HG02970 (cell line): Measurements from ENCODE around the gene ANKRD28.
"Not testable (repeated sequence)": the region's sequence is repeated elsewhere in the genome, so short reads cannot be mapped to it uniquely, and the experiment has no call there.

Experiments used
- ATAC-seq: cut with Tn5 transposase; IDR thresholded peaks from one replicate; pipeline ENCODE4 v1.9.1; 2021; ENCODE audit warnings: mild to moderate bottlenecking, moderate library complexity, moderate number of reproducible peaks; ENCODE audit not compliant: unreplicated experiment, low FRiP score

The ANKRD28 gene

GRCh38 chr3:15797642-15798303 is at the start of gene ANKRD28:
Gene ANKRD28, minus strand, starts transcription at chr3:15797979. Its CDS starts 1,458 bp downstream, at chr3:15796521.
- no peak for ATAC-seq

DNA sequence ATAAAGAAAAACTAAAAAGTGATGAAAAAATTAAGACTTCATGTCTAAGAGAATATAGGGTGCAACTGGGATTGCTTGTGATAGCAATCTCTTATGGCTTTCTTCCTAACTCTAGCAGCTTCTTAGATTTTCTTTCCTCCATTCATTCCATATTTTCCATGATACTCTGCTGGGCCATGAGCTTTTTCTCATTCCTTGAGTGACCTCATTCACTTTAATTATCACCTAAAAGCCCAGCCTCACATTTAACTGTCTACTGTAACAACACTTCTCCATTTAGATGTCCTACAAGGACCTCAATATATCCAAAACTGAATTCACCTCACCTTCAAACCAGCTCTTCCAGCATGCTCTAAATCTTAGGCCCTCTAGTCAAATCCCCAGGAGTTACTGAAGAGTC is 49.5 kb upstream of the ANKRD28 start:
- no peak for ATAC-seq

DNA sequence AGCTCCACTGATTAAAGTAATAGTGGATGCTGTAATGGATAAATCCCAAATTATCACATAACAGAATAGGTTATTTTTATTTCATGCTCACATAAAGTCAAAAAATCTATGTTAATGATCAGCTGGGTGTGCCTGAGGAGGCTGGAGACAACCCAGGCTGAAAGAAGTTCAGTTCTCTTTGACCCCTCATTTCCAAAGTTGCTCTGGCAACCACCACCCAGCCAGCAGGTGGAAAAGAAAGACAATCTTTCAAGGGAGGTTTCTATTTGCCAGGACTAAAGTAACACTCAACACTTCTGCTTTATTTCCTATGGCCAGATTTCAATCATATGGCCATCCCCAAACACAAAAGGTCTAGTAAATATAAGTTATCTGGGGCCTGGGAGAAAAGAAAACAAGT is 48.8 kb upstream of the ANKRD28 start:
- ATAC-seq = no peak

DNA sequence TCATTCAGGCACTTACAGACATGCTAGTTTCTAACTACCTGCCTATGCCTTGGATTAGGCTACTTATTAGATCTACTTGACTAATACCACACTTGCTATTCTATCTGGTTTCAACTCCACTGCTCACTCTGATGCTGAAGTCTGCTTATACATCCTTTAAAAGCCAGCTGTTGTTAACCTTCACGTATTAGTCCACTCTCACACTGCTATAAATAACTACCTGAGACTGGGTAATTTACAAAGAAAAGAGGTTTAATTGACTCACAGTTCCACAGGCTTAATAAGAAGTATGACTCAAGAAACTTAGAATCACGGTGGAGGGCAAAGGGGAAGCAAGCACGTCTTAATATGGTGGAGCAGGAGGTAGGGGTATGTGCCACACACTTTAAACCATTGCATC is 47.7 kb upstream of the ANKRD28 start:
- no peak for ATAC-seq

- ATAC-seq = no peak
These were observed 47.1 kb upstream of the ANKRD28 start for GRCh38 chr3:15844889-15845288.

GRCh38 chr3:15841091-15841973 is 43.6 kb upstream of the ANKRD28 start:
- ATAC-seq = not testable (repeated sequence)

GRCh38 chr3:15839568-15839967 is 41.8 kb upstream of the ANKRD28 start:
- ATAC-seq = no peak

DNA sequence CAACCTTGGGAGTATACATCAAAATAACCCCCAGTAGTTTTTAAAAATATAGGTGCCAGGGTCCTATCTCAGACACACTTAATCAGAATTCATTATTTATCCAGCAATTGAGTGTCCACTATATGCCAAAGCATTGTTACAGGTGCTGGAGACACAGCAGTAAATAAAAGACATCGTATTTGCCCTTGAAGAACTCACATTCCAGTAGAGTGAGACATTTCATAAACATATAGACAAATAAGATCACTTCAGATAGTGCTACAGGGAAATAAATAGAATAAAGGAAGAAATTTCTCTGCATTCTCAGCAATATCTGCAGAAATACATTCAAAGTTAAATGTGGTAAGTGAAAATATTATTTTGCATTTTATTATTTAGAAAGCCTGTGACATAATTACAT is 34.1 kb upstream of the ANKRD28 start:
- ATAC-seq = no peak

GRCh38 chr3:15825016-15825415 is 27.2 kb upstream of the ANKRD28 start:
- no peak for ATAC-seq

GRCh38 chr3:15823092-15823491 is 25.3 kb upstream of the ANKRD28 start:
- no peak for ATAC-seq

DNA sequence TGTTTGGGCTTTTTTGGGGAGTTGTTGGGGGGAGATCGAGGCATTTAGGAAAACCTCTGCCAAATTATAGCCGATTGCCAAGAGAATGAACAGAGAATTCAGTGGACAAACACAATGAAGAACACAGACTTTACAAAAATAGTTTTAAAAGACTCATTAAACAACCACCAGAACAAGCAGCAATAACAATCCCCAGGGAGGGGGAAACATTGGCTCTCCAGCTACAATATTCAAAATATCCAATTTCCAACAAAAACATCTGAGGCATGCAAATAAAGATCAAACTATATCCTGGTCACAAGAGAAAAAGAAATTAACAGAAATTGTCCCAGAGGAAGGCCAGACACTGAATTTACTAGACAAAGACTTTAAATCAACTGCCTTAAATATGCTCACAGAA is 24.5 kb upstream of the ANKRD28 start:
- ATAC-seq = no peak

- ATAC-seq = no peak
These were observed 23.1 kb upstream of the ANKRD28 start for GRCh38 chr3:15820911-15821310.

DNA sequence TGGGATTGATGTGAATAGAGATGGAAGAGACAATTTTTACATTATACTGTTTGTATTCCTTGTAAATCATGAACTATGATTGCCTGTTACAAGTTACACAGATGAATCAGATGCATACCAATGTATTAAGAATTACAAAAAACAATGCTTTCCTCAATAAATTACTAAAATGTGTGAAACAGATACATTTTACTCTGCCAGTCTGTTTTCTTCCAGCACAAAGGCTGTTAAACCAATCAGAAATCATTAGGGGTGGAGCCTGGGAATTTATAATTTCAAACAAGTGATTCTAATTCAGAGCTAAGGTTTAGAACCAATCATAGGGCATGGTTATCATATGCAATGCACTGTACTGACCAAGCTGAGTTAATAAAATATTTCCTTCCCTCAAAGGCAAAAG is 21.8 kb upstream of the ANKRD28 start:
- no peak for ATAC-seq

DNA sequence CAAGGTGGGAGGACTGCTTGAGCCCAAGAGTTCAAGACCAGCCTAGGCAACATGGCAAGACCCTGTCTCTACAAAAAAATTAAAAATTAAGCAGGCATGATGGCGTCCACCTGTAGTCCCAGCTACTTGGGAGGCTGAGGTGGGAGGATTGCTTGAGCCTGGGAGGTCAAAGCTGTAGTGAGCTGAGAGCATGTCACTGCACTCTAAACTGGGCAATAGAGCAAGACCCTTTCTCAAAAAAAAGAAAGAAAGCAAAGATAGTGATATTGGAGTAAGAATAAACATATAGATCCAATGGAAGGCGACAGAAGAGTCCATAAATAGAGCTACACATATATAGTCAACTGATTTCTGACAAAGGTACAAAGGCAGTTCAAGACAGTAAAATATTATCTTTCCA is 21.3 kb upstream of the ANKRD28 start:
- ATAC-seq = no peak

GRCh38 chr3:15815696-15816095 is 17.9 kb upstream of the ANKRD28 start:
- ATAC-seq = no peak

DNA sequence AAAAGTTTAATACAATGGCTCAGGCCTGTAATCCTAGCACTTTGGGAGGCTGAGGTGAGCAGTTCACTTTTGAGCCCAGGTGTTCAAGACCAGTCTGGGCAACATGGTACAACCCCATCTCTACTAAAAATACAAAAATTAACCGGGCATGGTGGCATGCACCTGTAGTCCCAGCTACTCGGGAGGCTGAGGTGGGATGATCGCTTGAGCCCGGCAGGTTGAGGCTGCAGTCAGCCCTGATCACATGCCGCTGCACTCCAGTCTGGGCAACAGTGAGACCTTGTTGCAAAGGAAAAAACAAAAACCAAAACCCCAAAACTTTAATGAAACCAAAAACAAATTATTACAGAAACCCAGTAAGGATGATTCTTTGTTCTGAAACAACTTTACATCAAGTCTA is 15.3 kb upstream of the ANKRD28 start:
- not testable (repeated sequence) for ATAC-seq

GRCh38 chr3:15812183-15812582 is 14.4 kb upstream of the ANKRD28 start:
- ATAC-seq = no peak

GRCh38 chr3:15810702-15811101 is 12.9 kb upstream of the ANKRD28 start:
- ATAC-seq = no peak

DNA sequence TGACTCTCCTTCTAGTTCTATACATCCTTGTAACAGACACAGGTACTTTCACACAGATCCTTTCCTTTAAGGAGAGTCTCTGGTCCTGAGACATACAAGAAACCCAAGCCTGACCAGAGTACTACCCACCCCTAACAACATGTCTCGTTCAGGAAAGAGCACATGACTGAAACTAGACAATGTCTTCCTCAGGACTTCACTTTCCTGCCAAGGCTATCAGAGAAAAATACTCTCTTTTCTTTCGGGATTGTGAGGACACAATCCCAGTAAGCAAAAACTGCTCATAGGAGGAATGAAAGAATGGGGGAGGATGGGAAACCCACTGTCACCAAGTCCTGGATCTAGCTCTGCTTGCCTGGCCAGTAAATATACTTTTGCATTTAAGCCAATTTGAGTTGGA is 11.5 kb upstream of the ANKRD28 start:
- ATAC-seq = no peak

- ATAC-seq = no peak
These were observed 11.0 kb upstream of the ANKRD28 start for GRCh38 chr3:15808679-15809310.

DNA sequence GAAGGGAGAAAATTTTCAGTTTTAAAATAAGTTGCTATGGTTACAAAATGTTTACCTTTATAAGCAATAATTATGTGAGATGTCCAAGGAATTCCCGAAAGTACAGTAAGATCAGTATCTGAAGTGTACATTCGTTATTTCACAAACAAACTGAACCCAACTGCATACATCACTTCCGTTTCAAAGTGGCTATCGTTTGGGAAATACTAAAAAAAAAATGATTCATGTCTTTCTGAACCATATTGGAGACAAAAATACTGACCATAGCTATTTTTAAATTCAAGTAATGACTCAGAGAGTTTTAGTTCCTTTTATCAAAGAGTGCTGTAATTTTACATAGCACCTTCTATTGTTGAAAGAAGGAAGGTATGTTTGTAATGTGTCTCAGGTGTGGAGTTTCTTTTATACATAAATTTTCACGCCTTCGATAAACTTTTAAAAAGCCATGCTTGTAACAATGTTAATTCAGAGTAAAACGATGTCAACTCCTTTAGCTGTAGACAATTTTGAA is 8.0 kb upstream of the ANKRD28 start:
- peak; percentile 84 for ATAC-seq
